Measurements from ENCODE around the gene CCDC102B.

CCDC102B gene

GRCh38 chr18:68984342-68984741 is 186.5 kb downstream of the CCDC102B start:
- no peak for TF ChIP-seq CTCF (IDR thresholded peaks at IDR 0.05)
- H3K79me2 ChIP-seq: no peaks in the 10 kb centered on the region

GRCh38 chr18:68985172-68985820 is 187.4 kb downstream of the CCDC102B start:
- H3K4me3 ChIP-seq (ENCODE audit: low read depth, low read length): no peak overlapping the region
- H3K9me3 ChIP-seq (ENCODE audit: control insufficient read depth, low read length): no peaks in the 10 kb centered on the region
- no peak overlapping the region for H2AFZ ChIP-seq
- no peak overlapping the region for H3K4me2 ChIP-seq (ENCODE audit: low read length)
- H3K4me1 ChIP-seq: no peaks in the 10 kb centered on the region
- no peaks in the 10 kb centered on the region for H3K79me2 ChIP-seq
- no peak for TF ChIP-seq CTCF (IDR thresholded peaks at IDR 0.05)
- no peaks in the 10 kb centered on the region for H3K27me3 ChIP-seq (ENCODE audit: control insufficient read depth, insufficient read depth, low read length)
- H3K36me3 ChIP-seq (ENCODE audit: control insufficient read depth, insufficient read depth, low read length): no peaks in the 10 kb centered on the region
- H3K27ac ChIP-seq: no peak overlapping the region
- H3K9ac ChIP-seq: no peak overlapping the region

More at GRCh38 chr18:68984342-68984741, 186.5 kb downstream of the CCDC102B start:
- Histone ChIP-seq H3K27me3 (ENCODE audit: control insufficient read depth, insufficient read depth, low read length) (no peaks in the 10 kb centered on the region), H3K9ac (no peak overlapping the region), H2AFZ (no peak overlapping the region), H3K4me1 (no peaks in the 10 kb centered on the region), H3K9me3 (ENCODE audit: control insufficient read depth, low read length) (no peaks in the 10 kb centered on the region), H3K4me3 (ENCODE audit: low read depth, low read length) (no peak overlapping the region), H3K36me3 (ENCODE audit: control insufficient read depth, insufficient read depth, low read length) (no peaks in the 10 kb centered on the region), H3K27ac (no peak overlapping the region), H3K4me2 (ENCODE audit: low read length) (no peak overlapping the region)

- TF ChIP-seq CTCF (IDR thresholded peaks at IDR 0.05): no peak
- Histone ChIP-seq H3K36me3 (ENCODE audit: control insufficient read depth, insufficient read depth, low read length) (no peaks in the 10 kb centered on the region), H3K79me2 (no peaks in the 10 kb centered on the region), H3K27me3 (ENCODE audit: control insufficient read depth, insufficient read depth, low read length) (no peaks in the 10 kb centered on the region), H3K4me2 (ENCODE audit: low read length) (no peak overlapping the region), H3K27ac (no peak overlapping the region), H3K9me3 (ENCODE audit: control insufficient read depth, low read length) (no peaks in the 10 kb centered on the region), H2AFZ (no peak overlapping the region), H3K9ac (no peak overlapping the region), H3K4me1 (no peaks in the 10 kb centered on the region), H3K4me3 (ENCODE audit: low read depth, low read length) (no peak overlapping the region)
Measured at GRCh38 chr18:68991286-68991685, 193.4 kb downstream of the CCDC102B start.

- Histone ChIP-seq H3K4me1 (no peaks in the 10 kb centered on the region), H3K27ac (no peak overlapping the region), H3K27me3 (ENCODE audit: control insufficient read depth, insufficient read depth, low read length) (no peaks in the 10 kb centered on the region), H3K36me3 (ENCODE audit: control insufficient read depth, insufficient read depth, low read length) (no peaks in the 10 kb centered on the region), H3K9ac (no peak overlapping the region), H3K9me3 (ENCODE audit: control insufficient read depth, low read length) (no peaks in the 10 kb centered on the region), H3K79me2 (no peaks in the 10 kb centered on the region), H2AFZ (no peak overlapping the region), H3K4me2 (ENCODE audit: low read length) (no peak overlapping the region), H3K4me3 (ENCODE audit: low read depth, low read length) (no peak overlapping the region)
- no peak for TF ChIP-seq CTCF (IDR thresholded peaks at IDR 0.05)
Measured at GRCh38 chr18:68992719-68993482, 195.0 kb downstream of the CCDC102B start.

Data from parathyroid adenoma (tissue), 2 donors.